B cell (primary cell): ENCODE data around the gene SLC6A16. TPM values are rescaled to one million over a fixed set of nuclear protein-coding genes. Genes with fewer than 3 reads are reported as not detected.

ENCODE experiments used
- ATAC-seq: fragments of 200-7000 bp; cut with Tn5 transposase; one replicate; pipeline ENCODE4 v1.10.0; 2021; ENCODE audit warnings: low read depth, mild to moderate bottlenecking, moderate number of reproducible peaks, moderate library complexity
- CTCF ChIA-PET: fragments of 350-600 bp; sonication (Branson Sonifier 250); formaldehyde crosslinking; loops from one replicate; lab custom pipeline; 2021; ENCODE audit warnings: antibody characterized with exemption, inconsistent platforms; lab: Charles Lee
- POLR2A ChIA-PET: fragments of 350-600 bp; sonication (Branson Sonifier 250); formaldehyde crosslinking; loops from one replicate; lab custom pipeline; 2021; ENCODE audit warnings: antibody characterized with exemption; lab: Charles Lee
- DNase-seq: peaks from one replicate; pipeline ENCODE4 v3.0.0; 2013
- H2AFZ ChIP-seq: 2 replicates; pipeline ENCODE4 v1.6.1; 2012; ENCODE audit warnings: mild to moderate bottlenecking, low read depth, low read length; ENCODE audit not compliant: insufficient read depth, poor library complexity, severe bottlenecking
- H3K27ac ChIP-seq, 2 donors: 1 replicate in 1 of 2; 2 replicates in 1 of 2; pipeline ENCODE4 v1.5.1; 2012 to 2013; ENCODE audit warnings: low read length in 2 of 2, mild to moderate bottlenecking in 2 of 2, moderate library complexity in 1 of 2
- H3K27me3 ChIP-seq, 4 experiments: fragments of 200-600 bp in 1 of 4; sonication (generic) in 1 of 4; replicated peaks in 1 of 4; 1 replicate in 2 of 4; 2 replicates in 2 of 4; pipeline versions ENCODE4 v1.6.1 to v1.7.0; 2013 to 2016; ENCODE audit warnings: low read length in 3 of 4, mild to moderate bottlenecking in 2 of 4, mixed read lengths in 1 of 4, moderate library complexity in 1 of 4; ENCODE audit not compliant: insufficient read depth in 4 of 4, control insufficient read depth in 3 of 4; ENCODE audit errors: control extremely low read depth in 1 of 4
- H3K36me3 ChIP-seq, 2 experiments: replicated peaks in 1 of 2; 1 replicate in 1 of 2; 2 replicates in 1 of 2; pipeline versions ENCODE4 v1.6.1 to v1.7.1; 2013; ENCODE audit warnings: low read length in 1 of 2; ENCODE audit not compliant: insufficient read depth in 2 of 2, control insufficient read depth in 1 of 2; ENCODE audit errors: control extremely low read depth in 1 of 2, extremely low read depth in 1 of 2
- H3K4me1 ChIP-seq, 2 donors: fragments of 200-600 bp in 1 of 2; sonication (generic) in 1 of 2; 1 replicate in 1 of 2; 2 replicates in 1 of 2; pipeline versions ENCODE4 v1.5.1 to v1.6.1; 2013 to 2017; ENCODE audit warnings: low read length in 2 of 2; ENCODE audit not compliant: control insufficient read depth in 2 of 2, insufficient read depth in 2 of 2
- H3K4me2 ChIP-seq: replicated peaks from 2 replicates; pipeline ENCODE3; 2012; ENCODE audit warnings: mild to moderate bottlenecking, low read depth, low read length; ENCODE audit not compliant: poor library complexity, severe bottlenecking
- H3K4me3 ChIP-seq, 5 experiments: fragments of 200-600 bp in 1 of 5; sonication (generic) in 1 of 5; 1 replicate in 3 of 5; 2 replicates in 2 of 5; pipeline versions ENCODE4 v1.5.1 to v1.7.0; 2011 to 2016; ENCODE audit warnings: low read length in 4 of 5, mild to moderate bottlenecking in 4 of 5, low read depth in 2 of 5, control low read depth in 1 of 5, moderate library complexity in 1 of 5; ENCODE audit not compliant: insufficient read depth in 1 of 5; ENCODE audit errors: control extremely low read depth in 1 of 5, extremely low read depth in 1 of 5
- H3K79me2 ChIP-seq: fragments of 200-600 bp; sonication (generic); one replicate; pipeline ENCODE4 v1.6.0; 2016; ENCODE audit warnings: low read length; ENCODE audit not compliant: control insufficient read depth, insufficient read depth
- H3K9ac ChIP-seq: fragments of 200-600 bp; sonication (generic); 2 replicates; pipeline ENCODE4 v1.6.1; 2017; ENCODE audit warnings: mild to moderate bottlenecking, low read length, moderate library complexity
- H3K9me3 ChIP-seq, 3 donors: one replicate each; pipeline versions ENCODE4 v1.6.1 to v1.7.1; 2013; ENCODE audit warnings: low read length in 2 of 3; ENCODE audit not compliant: control insufficient read depth in 2 of 3, insufficient read depth in 1 of 3; ENCODE audit errors: control extremely low read depth in 1 of 3
- H4K20me1 ChIP-seq: 2 replicates; pipeline ENCODE4 v1.6.0; 2012; ENCODE audit warnings: mild to moderate bottlenecking, low read length; ENCODE audit not compliant: insufficient read depth, control insufficient read depth, poor library complexity, severe bottlenecking
- H3K27ac Mint-ChIP-seq: one replicate; pipeline ENCODE4 v1.8.0; 2021; ENCODE audit warnings: mixed read lengths
- H3K27me3 Mint-ChIP-seq: one replicate; pipeline ENCODE4 v1.8.0; 2021; ENCODE audit warnings: mixed read lengths
- H3K4me1 Mint-ChIP-seq: one replicate; pipeline ENCODE4 v1.8.0; 2021; ENCODE audit warnings: mixed read lengths
- H3K4me3 Mint-ChIP-seq: one replicate; pipeline ENCODE4 v1.8.0; 2021; ENCODE audit warnings: mixed read lengths
- H3K9me3 Mint-ChIP-seq: one replicate; pipeline ENCODE4 v1.8.0; 2022; ENCODE audit warnings: mixed read lengths; ENCODE audit not compliant: insufficient read depth
- CTCF ChIP-seq: fragments of 200-600 bp; IDR thresholded peaks from one replicate; pipeline ENCODE4 v1.8.0; 2022; ENCODE audit warnings: antibody characterized with exemption, mild to moderate bottlenecking
- EZH2 ChIP-seq: IDR thresholded peaks from 2 replicates; pipeline ENCODE4 v1.6.1; 2012; ENCODE audit warnings: borderline replicate concordance, low read depth, mild to moderate bottlenecking, moderate library complexity, low read length; ENCODE audit not compliant: insufficient read depth, poor library complexity, severe bottlenecking
- WGBS: methylation state at CpG from one replicate; pipeline ENCODE4 v1.1.5; 2013; ENCODE audit warnings: missing lambda C conversion rate; ENCODE audit not compliant: insufficient coverage; 5-methylcytosine and 5-hydroxymethylcytosine counted together
- intact Hi-C: fragments of 100-400 bp; cut with micrococcal nuclease; formaldehyde crosslinking; loops from one replicate; pipeline ENCODE4 v1.10.0; 2022
- polyA plus RNA-seq: library from polyadenylated mRNA; depleted of rRNA; stranded (reverse); fragments of >200 nt; gene quantifications from 2 replicates; pipeline ENCODE4 v1.2.3, GENCODE V29; 2012
- total RNA-seq, 2 donors: library from RNA; stranded (reverse); fragments of 120-200 nt in 1 of 2; gene quantifications; 1 replicate in 1 of 2; 2 replicates in 1 of 2; pipeline versions ENCODE4 v1.2.3 to v1.2.4, GENCODE V29; 2013 to 2022

SLC6A16 gene
- total and polyA plus RNA-seq, 2 donors (not counting 1 experiment from before 2014, with no cell fraction given) = 22.3 to 68.4 TPM

GRCh38 chr19:49336482-49337266 is 11.7 kb upstream of the SLC6A16 start:
- intact Hi-C loops = no loop called here
- peak overlapping the region; percentile 93 to 98 for H3K27ac ChIP-seq
- peaks cover 0 to 56% of the 10 kb centered on the region in 2 experiments for H3K36me3 ChIP-seq
- H3K9me3 ChIP-seq = peaks cover 0 to 28% (median 15%) of the 10 kb centered on the region in 3 donors
- H3K4me1 Mint-ChIP-seq = peaks cover 80% of the 10 kb centered on the region
- POLR2A ChIA-PET = interaction anchor here (0.7 to 5.6 kb wide), 11 partner anchors 7 to 340 kb away, joined by 3 to 72 read pairs (median 4); partner anchors contain the start of genes KASH5 and PIH1D1
- DNase-seq (no peak), ATAC-seq (no peak)
- no peaks in the 10 kb centered on the region for H3K27me3 ChIP-seq
- no peaks in the 10 kb centered on the region for H3K27me3 Mint-ChIP-seq
- H3K4me3 ChIP-seq = peak overlapping the region; percentile 83 to 98 (median 97)
- H2AFZ ChIP-seq = no peak overlapping the region
- H4K20me1 ChIP-seq = peaks cover 47% of the 10 kb centered on the region
- H3K79me2 ChIP-seq = peaks cover 70% of the 10 kb centered on the region
- peak overlapping the region; percentile 100 for H3K4me3 Mint-ChIP-seq
- TF ChIP-seq EZH2 = no peak
- TF ChIP-seq CTCF = no peak
- H3K4me2 ChIP-seq = peak overlapping the region; percentile 100
- CTCF ChIA-PET = interaction anchor here (0.7 to 5.5 kb wide), 9 partner anchors 9 to 134 kb away, joined by 3 to 39 read pairs (median 6); partner anchors contain the start of gene SLC6A16
- H3K9ac ChIP-seq = peak overlapping the region; percentile 89
- 69% methylated on average over 5 of the region's 10 CpGs for WGBS
- peaks cover 77 to 89% of the 10 kb centered on the region in 2 donors for H3K4me1 ChIP-seq
- H3K27ac Mint-ChIP-seq = peak overlapping the region; percentile 99
- H3K9me3 Mint-ChIP-seq = no peaks in the 10 kb centered on the region
